ENCODE measurements around the gene UNG. TPM values are rescaled to one million over a fixed set of nuclear protein-coding genes. Genes with fewer than 3 reads are reported as not detected.

The UNG gene
- total and polyA plus RNA-seq, 9 of the 15 experiments (the other 6 are each of a cell fraction or from before 2014, with no cell fraction given) = 8.4 to 59.8 (median 41.0) TPM

GRCh38 chr12:109093022-109093918 is 4.1 kb upstream of the UNG start, which contains the start of gene ALKBH2 (continued):
- 0 out of 2 replicates have a peak, but pooled peaks have one; percentile 46 for TF ChIP-seq MEF2D (tag; conservative IDR thresholded peaks at IDR 0.05; ENCODE audit: low read depth)
- no peak for TF ChIP-seq NCOA6 (IDR thresholded peaks at IDR 0.05)
- TF ChIP-seq TAF7 (tag; IDR thresholded peaks at IDR 0.05) = no peak
- peak in 1 of 2 experiments; percentile 68; a peak in 2 of 4 replicates for TF ChIP-seq TRIM24 (IDR thresholded peaks at IDR 0.05)
- no peak for TF ChIP-seq ZNF165 (CRISPR knock-in tag; IDR thresholded peaks at IDR 0.05; ENCODE audit: borderline replicate concordance)
- TF ChIP-seq, protein P1, sequence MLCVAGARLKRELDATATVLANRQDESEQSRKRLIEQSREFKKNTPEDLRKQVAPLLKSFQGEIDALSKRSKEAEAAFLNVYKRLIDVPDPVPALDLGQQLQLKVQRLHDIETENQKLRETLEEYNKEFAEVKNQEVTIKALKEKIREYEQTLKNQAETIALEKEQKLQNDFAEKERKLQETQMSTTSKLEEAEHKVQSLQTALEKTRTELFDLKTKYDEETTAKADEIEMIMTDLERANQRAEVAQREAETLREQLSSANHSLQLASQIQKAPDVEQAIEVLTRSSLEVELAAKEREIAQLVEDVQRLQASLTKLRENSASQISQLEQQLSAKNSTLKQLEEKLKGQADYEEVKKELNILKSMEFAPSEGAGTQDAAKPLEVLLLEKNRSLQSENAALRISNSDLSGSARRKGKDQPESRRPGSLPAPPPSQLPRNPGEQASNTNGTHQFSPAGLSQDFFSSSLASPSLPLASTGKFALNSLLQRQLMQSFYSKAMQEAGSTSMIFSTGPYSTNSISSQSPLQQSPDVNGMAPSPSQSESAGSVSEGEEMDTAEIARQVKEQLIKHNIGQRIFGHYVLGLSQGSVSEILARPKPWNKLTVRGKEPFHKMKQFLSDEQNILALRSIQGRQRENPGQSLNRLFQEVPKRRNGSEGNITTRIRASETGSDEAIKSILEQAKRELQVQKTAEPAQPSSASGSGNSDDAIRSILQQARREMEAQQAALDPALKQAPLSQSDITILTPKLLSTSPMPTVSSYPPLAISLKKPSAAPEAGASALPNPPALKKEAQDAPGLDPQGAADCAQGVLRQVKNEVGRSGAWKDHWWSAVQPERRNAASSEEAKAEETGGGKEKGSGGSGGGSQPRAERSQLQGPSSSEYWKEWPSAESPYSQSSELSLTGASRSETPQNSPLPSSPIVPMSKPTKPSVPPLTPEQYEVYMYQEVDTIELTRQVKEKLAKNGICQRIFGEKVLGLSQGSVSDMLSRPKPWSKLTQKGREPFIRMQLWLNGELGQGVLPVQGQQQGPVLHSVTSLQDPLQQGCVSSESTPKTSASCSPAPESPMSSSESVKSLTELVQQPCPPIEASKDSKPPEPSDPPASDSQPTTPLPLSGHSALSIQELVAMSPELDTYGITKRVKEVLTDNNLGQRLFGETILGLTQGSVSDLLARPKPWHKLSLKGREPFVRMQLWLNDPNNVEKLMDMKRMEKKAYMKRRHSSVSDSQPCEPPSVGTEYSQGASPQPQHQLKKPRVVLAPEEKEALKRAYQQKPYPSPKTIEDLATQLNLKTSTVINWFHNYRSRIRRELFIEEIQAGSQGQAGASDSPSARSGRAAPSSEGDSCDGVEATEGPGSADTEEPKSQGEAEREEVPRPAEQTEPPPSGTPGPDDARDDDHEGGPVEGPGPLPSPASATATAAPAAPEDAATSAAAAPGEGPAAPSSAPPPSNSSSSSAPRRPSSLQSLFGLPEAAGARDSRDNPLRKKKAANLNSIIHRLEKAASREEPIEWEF (CRISPR knock-in tag; IDR thresholded peaks at IDR 0.05) = 0 out of 2 replicates have a peak, but pooled peaks have one; percentile 31
- TF ChIP-seq, protein P2, sequence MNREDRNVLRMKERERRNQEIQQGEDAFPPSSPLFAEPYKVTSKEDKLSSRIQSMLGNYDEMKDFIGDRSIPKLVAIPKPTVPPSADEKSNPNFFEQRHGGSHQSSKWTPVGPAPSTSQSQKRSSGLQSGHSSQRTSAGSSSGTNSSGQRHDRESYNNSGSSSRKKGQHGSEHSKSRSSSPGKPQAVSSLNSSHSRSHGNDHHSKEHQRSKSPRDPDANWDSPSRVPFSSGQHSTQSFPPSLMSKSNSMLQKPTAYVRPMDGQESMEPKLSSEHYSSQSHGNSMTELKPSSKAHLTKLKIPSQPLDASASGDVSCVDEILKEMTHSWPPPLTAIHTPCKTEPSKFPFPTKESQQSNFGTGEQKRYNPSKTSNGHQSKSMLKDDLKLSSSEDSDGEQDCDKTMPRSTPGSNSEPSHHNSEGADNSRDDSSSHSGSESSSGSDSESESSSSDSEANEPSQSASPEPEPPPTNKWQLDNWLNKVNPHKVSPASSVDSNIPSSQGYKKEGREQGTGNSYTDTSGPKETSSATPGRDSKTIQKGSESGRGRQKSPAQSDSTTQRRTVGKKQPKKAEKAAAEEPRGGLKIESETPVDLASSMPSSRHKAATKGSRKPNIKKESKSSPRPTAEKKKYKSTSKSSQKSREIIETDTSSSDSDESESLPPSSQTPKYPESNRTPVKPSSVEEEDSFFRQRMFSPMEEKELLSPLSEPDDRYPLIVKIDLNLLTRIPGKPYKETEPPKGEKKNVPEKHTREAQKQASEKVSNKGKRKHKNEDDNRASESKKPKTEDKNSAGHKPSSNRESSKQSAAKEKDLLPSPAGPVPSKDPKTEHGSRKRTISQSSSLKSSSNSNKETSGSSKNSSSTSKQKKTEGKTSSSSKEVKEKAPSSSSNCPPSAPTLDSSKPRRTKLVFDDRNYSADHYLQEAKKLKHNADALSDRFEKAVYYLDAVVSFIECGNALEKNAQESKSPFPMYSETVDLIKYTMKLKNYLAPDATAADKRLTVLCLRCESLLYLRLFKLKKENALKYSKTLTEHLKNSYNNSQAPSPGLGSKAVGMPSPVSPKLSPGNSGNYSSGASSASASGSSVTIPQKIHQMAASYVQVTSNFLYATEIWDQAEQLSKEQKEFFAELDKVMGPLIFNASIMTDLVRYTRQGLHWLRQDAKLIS (CRISPR knock-in tag; IDR thresholded peaks at IDR 0.05) = no peak
- TF ChIP-seq KLF6 (CRISPR knock-in tag; IDR thresholded peaks at IDR 0.05; ENCODE audit: borderline replicate concordance) = no peak
- no peak for TF ChIP-seq CREBBP (IDR thresholded peaks at IDR 0.05; ENCODE audit: low read depth, low read length)
- TF ChIP-seq, protein P3, sequence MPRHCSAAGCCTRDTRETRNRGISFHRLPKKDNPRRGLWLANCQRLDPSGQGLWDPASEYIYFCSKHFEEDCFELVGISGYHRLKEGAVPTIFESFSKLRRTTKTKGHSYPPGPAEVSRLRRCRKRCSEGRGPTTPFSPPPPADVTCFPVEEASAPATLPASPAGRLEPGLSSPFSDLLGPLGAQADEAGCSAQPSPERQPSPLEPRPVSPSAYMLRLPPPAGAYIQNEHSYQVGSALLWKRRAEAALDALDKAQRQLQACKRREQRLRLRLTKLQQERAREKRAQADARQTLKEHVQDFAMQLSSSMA (CRISPR knock-in tag; IDR thresholded peaks at IDR 0.05) = no peak
- TF ChIP-seq MTA2 (IDR thresholded peaks at IDR 0.05; ENCODE audit: low read depth) = 0 out of 2 replicates have a peak, but pooled peaks have one; percentile 11
- TF ChIP-seq ELF2 (CRISPR knock-in tag; IDR thresholded peaks at IDR 0.05) = no peak
- peak; percentile 74 for TF ChIP-seq POLR2B (IDR thresholded peaks at IDR 0.05; ENCODE audit: low read depth, partially characterized antibody)
- no peak for TF ChIP-seq MTF1 (CRISPR knock-in tag; IDR thresholded peaks at IDR 0.05; ENCODE audit: borderline replicate concordance)
- TF ChIP-seq RBM22 (IDR thresholded peaks at IDR 0.05; ENCODE audit: low read depth, low read length, poor library complexity, severe bottlenecking) = no peak
- TF ChIP-seq PURB (CRISPR knock-in tag; IDR thresholded peaks at IDR 0.05; ENCODE audit: low read depth) = no peak
- TF ChIP-seq MAFG (tag; conservative IDR thresholded peaks at IDR 0.05) = no peak

All from K562 (cell line).